ENCODE data around the gene RNF114. TPM values are rescaled to one million over a fixed set of nuclear protein-coding genes. Genes with fewer than 3 reads are reported as not detected.

Gene RNF114
- total and polyA plus RNA-seq, 10 of the 15 experiments (the other 5 are each of a cell fraction or from before 2014, with no cell fraction given) = 28.0 to 82.3 (median 47.2) TPM

- POLR2A ChIA-PET = no interaction called here
- no peaks in the 10 kb centered on the region for H3K27me3 ChIP-seq (replicated peaks in 1 of 2; ENCODE audit: control insufficient read depth in 2 of 2, insufficient read depth in 2 of 2, low read length in 1 of 2)
- BruUV-seq (replicated peaks) = no TSS peak
- SMC1A ChIA-PET (ENCODE audit: uncharacterized antibody, unreplicated experiment) = interaction anchor here (1.4 to 3.6 kb wide), 2 partner anchors 8 to 11 kb away, joined by 3 to 13 read pairs; no protein-coding TSS in a partner anchor
- H4K20me1 ChIP-seq (ENCODE audit: control insufficient read depth, insufficient read depth) = no peaks in the 10 kb centered on the region
- intact Hi-C loops (cut with micrococcal nuclease; ENCODE audit: unreplicated experiment) = no loop called here
- CTCF ChIA-PET = no interaction called here
- RAD21 ChIA-PET (ENCODE audit: unreplicated experiment) = no interaction called here
- FAIRE-seq (no peak), ATAC-seq (no peak), DNase-seq (ENCODE audit: low read depth, low spot score) (no peak)
- H3K36me3 ChIP-seq (ENCODE audit: control insufficient read depth in 2 of 2, insufficient read depth in 2 of 2, low read length in 1 of 2) = peaks cover 20 to 32% of the 10 kb centered on the region in 2 experiments
- no peaks in the 10 kb centered on the region; the same call in 1 of the 2 replicates for H3K79me2 ChIP-seq (ENCODE audit: control insufficient read depth, insufficient read depth, low read length)
- H3K9ac ChIP-seq (ENCODE audit: control insufficient read depth, insufficient read depth, low read length) = no peak overlapping the region
- no peak overlapping the region for H2AFZ ChIP-seq (ENCODE audit: control insufficient read depth, low read depth, low read length)
- no peaks in the 10 kb centered on the region for H3K4me1 ChIP-seq (ENCODE audit: control insufficient read depth, insufficient read depth, low read length)
- no peak overlapping the region for H3K4me2 ChIP-seq (ENCODE audit: control insufficient read depth, insufficient read depth)
- no peak overlapping the region for H3K4me3 ChIP-seq
- in situ Hi-C loops (cut with MboI) = no loop called here
- no peaks in the 10 kb centered on the region for H3K9me3 ChIP-seq (replicated peaks; ENCODE audit: control insufficient read depth, insufficient read depth, low read length)
- 33% methylated on average over 11 of the region's 11 CpGs for WGBS (ENCODE audit: insufficient coverage, insufficient replicate concordance, low lambda C conversion rate, missing lambda C conversion rate)
- H3K27ac ChIP-seq (ENCODE audit: control insufficient read depth, insufficient read depth) = no peak overlapping the region
- TF ChIP-seq, protein P1, sequence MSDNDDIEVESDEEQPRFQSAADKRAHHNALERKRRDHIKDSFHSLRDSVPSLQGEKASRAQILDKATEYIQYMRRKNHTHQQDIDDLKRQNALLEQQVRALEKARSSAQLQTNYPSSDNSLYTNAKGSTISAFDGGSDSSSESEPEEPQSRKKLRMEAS (IDR thresholded peaks at IDR 0.05; ENCODE audit: low read depth, low read length) = no peak
- TF ChIP-seq YY1 (IDR thresholded peaks at IDR 0.05; ENCODE audit: low read depth, low read length) (no peak), ZBED1 (IDR thresholded peaks at IDR 0.05; ENCODE audit: borderline replicate concordance) (no peak), KLF5 (IDR thresholded peaks at IDR 0.05; ENCODE audit: partially characterized antibody) (no peak), ZNF207 (IDR thresholded peaks at IDR 0.05; ENCODE audit: borderline replicate concordance) (no peak), MTA3 (IDR thresholded peaks at IDR 0.05; ENCODE audit: borderline replicate concordance, low read length) (no peak), LARP7 (IDR thresholded peaks at IDR 0.05) (no peak), TCF12 (IDR thresholded peaks at IDR 0.05; ENCODE audit: low read depth, low read length) (no peak), ZNF24 (IDR thresholded peaks at IDR 0.05) (no peak), IRF5 (IDR thresholded peaks at IDR 0.05; ENCODE audit: borderline replicate concordance) (no peak), EP300 (IDR thresholded peaks at IDR 0.05; ENCODE audit: borderline replicate concordance in 1 of 2, control insufficient read depth in 1 of 2, low read depth in 2 of 2, low read length in 2 of 2) (no peak), ZBTB40 (IDR thresholded peaks at IDR 0.05; ENCODE audit: borderline replicate concordance) (no peak), ZBTB33 (IDR thresholded peaks at IDR 0.05) (no peak), SKIL (IDR thresholded peaks at IDR 0.05; ENCODE audit: low read depth, poor library complexity, severe bottlenecking) (no peak)
Measured at GRCh38 chr20:49948809-49949507, 12.8 kb downstream of the RNF114 start.

Measured in GM12878 (cell line).